H1 (cell line): ENCODE results near the gene PYGB. TPM values are rescaled to one million over a fixed set of nuclear protein-coding genes. Genes with fewer than 3 reads are reported as not detected.

Source experiments
- ASH2L ChIP-seq: fragments of 200-600, 300-600 bp; sonication (generic); IDR thresholded peaks from one replicate; pipeline ENCODE4 v1.7.1; 2017; ENCODE audit warnings: low read length
- BACH1 ChIP-seq: IDR thresholded peaks from 2 replicates; pipeline ENCODE4 v1.6.1; 2012; ENCODE audit warnings: low read length, improper control_type of control experiment
- CBX8 ChIP-seq: fragments of 300-800, 300-1000 bp; sonication (generic); IDR thresholded peaks from 2 replicates; pipeline ENCODE4 v1.7.1; 2016; ENCODE audit warnings: low read depth, low read length, borderline replicate concordance
- CEBPB ChIP-seq: IDR thresholded peaks from 2 replicates; pipeline ENCODE4 v1.6.1; 2012; ENCODE audit warnings: low read depth, low read length
- EZH2 ChIP-seq: fragments of 200-600 bp; sonication (generic); IDR thresholded peaks from 2 replicates; pipeline ENCODE4 v1.7.1; 2012; ENCODE audit warnings: low read depth, mild to moderate bottlenecking, moderate library complexity, low read length, inconsistent platforms; ENCODE audit not compliant: severe bottlenecking
- FOSL1 ChIP-seq: IDR thresholded peaks from 2 replicates; pipeline ENCODE4 v1.6.1; 2011; ENCODE audit warnings: mild to moderate bottlenecking, low read depth, low read length, moderate library complexity; ENCODE audit not compliant: insufficient read depth
- GABPA ChIP-seq: IDR thresholded peaks from 2 replicates; pipeline ENCODE4 v1.6.1; 2011; ENCODE audit warnings: mild to moderate bottlenecking, low read length, moderate library complexity, borderline replicate concordance; ENCODE audit not compliant: insufficient read depth
- KDM5A ChIP-seq: fragments of 200-600 bp; IDR thresholded peaks from 2 replicates; pipeline ENCODE4 v1.7.1; 2012; ENCODE audit warnings: mild to moderate bottlenecking, low read length, inconsistent platforms, mixed read lengths
- NANOG ChIP-seq: IDR thresholded peaks from 2 replicates; pipeline ENCODE4 v1.6.1; 2011; ENCODE audit warnings: low read length, low read depth, mild to moderate bottlenecking, inconsistent platforms; ENCODE audit not compliant: insufficient read depth, poor library complexity, severe bottlenecking
- POLR2A ChIP-seq, 2 experiments: IDR thresholded peaks; 1 replicate in 1 of 2; 2 replicates in 1 of 2; pipeline ENCODE4 v1.6.1; 2011; ENCODE audit warnings: low read depth in 2 of 2, low read length in 2 of 2, mild to moderate bottlenecking in 2 of 2; ENCODE audit errors: control extremely low read depth in 1 of 2
- RAD21 ChIP-seq, 2 experiments: IDR thresholded peaks in 1 of 2; conservative IDR thresholded peaks in 1 of 2; 2 replicates each; pipeline ENCODE4 v1.6.1; 2011; ENCODE audit warnings: low read depth in 2 of 2, low read length in 2 of 2, improper control_type of control experiment in 1 of 2, inconsistent platforms in 1 of 2, mild to moderate bottlenecking in 1 of 2, moderate library complexity in 1 of 2
- RNF2 ChIP-seq: fragments of 200-900, 300-1000 bp; sonication (generic); IDR thresholded peaks from 2 replicates; pipeline ENCODE4 v1.7.1; 2016; ENCODE audit warnings: borderline replicate concordance, low read depth, mild to moderate bottlenecking, antibody characterized with exemption, low read length; ENCODE audit not compliant: poor library complexity, severe bottlenecking; ENCODE audit errors: missing control alignments
- RXRA ChIP-seq: IDR thresholded peaks from 2 replicates; pipeline ENCODE4 v1.6.1; 2011; ENCODE audit warnings: low read depth, mild to moderate bottlenecking, low read length, moderate library complexity; ENCODE audit not compliant: insufficient read depth
- SAP30 ChIP-seq: fragments of 300-600 bp; sonication (generic); IDR thresholded peaks from 2 replicates; pipeline ENCODE4 v1.7.1; 2012; ENCODE audit warnings: low read length, moderate library complexity, mild to moderate bottlenecking, inconsistent platforms; ENCODE audit not compliant: insufficient read depth, insufficient replicate concordance
- SIN3A ChIP-seq, 2 experiments: IDR thresholded peaks in 1 of 2; conservative IDR thresholded peaks in 1 of 2; 2 replicates each; pipeline ENCODE4 v1.6.1; 2011 to 2012; ENCODE audit warnings: low read length in 2 of 2, improper control_type of control experiment in 1 of 2, low read depth in 1 of 2, mild to moderate bottlenecking in 1 of 2
- SIRT6 ChIP-seq: IDR thresholded peaks from one replicate; pipeline ENCODE4 v1.7.1; 2012; ENCODE audit warnings: low read length, inconsistent platforms
- SIX5 ChIP-seq: IDR thresholded peaks from 2 replicates; pipeline ENCODE4 v1.6.1; 2011; ENCODE audit warnings: mild to moderate bottlenecking, low read depth, low read length
- SP4 ChIP-seq: IDR thresholded peaks from 2 replicates; pipeline ENCODE4 v1.6.1; 2012; ENCODE audit warnings: low read length, inconsistent platforms
- SRF ChIP-seq: IDR thresholded peaks from 2 replicates; pipeline ENCODE4 v1.6.1; 2011; ENCODE audit warnings: mild to moderate bottlenecking, low read depth, low read length, moderate library complexity
- TEAD4 ChIP-seq: IDR thresholded peaks from 2 replicates; pipeline ENCODE4 v1.6.1; 2012; ENCODE audit warnings: low read depth, low read length, inconsistent platforms, mixed read lengths
- polyA plus RNA-seq, 7 experiments: library from polyadenylated mRNA; depleted of rRNA in 3 of 7; stranded (reverse) in 5 of 7; unstranded in 2 of 7; fragments of >200 nt in 5 of 7; fragments of 200-250 nt in 2 of 7; gene quantifications; 1 replicate in 5 of 7; 2 replicates in 1 of 7; 4 replicates in 1 of 7; pipeline versions ENCODE4 v1.2.1 to v1.2.3, GENCODE V29; 2011 to 2013; ENCODE audit warnings: missing spikeins in 2 of 7, mixed read lengths in 2 of 7
- total RNA-seq: library from RNA; stranded (reverse); fragmentation: NEBNext Ultra II Directional; extraction: Animal tissue kit (Norgen Biotek cat#: 25700); gene quantifications from 2 replicates; pipeline ENCODE4 v1.2.1, GENCODE V29; 2021
- TF ChIP-seq, protein P1 (sequence below): IDR thresholded peaks from 2 replicates; pipeline ENCODE4 v1.6.1; 2012; ENCODE audit warnings: inconsistent platforms
- TF ChIP-seq, protein P2 (sequence below): IDR thresholded peaks from 2 replicates; pipeline ENCODE4 v1.6.1; 2011; ENCODE audit warnings: low read depth, mild to moderate bottlenecking, low read length; ENCODE audit not compliant: insufficient read depth
- TF ChIP-seq, protein P3 (sequence below): IDR thresholded peaks from 2 replicates; pipeline ENCODE4 v1.6.1; 2012; ENCODE audit warnings: inconsistent platforms

Gene PYGB
- total and polyA plus RNA-seq, 2 of the 8 experiments (the other 6 are each of a cell fraction or from before 2014, with no cell fraction given) = 26.6 to 56.0 TPM

DNA sequence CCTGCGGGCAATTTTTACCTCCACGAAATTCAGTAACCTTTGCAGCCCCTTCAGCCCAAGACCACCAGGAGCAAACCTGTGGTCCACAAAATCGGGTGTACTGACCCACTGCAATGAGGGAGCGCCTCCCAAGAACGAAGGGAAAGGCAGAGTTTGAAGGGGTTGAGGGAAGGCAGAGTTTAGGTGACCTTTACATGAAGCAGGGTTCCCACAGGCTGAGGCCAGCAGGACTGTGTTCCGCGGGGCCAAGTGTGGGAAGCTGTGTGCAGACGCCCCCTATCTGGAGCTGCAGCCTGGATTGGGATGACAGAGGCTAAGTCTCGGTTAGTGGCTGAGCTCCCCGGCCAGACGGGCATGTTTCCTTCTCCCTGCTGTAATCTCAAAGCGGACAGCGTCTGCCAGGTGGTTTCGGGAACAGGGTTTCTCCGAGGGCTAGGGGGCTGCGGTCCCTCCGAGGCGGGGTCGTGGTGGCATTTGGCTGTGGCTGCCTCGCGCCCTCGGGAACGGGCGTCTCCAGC is 826 bp upstream of the PYGB start (continued):
- TF ChIP-seq, protein P1, sequence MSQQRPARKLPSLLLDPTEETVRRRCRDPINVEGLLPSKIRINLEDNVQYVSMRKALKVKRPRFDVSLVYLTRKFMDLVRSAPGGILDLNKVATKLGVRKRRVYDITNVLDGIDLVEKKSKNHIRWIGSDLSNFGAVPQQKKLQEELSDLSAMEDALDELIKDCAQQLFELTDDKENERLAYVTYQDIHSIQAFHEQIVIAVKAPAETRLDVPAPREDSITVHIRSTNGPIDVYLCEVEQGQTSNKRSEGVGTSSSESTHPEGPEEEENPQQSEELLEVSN = 0 out of 2 replicates have a peak, but pooled peaks have one; percentile 43
- no peak for TF ChIP-seq SIX5
- TF ChIP-seq EZH2 = peak; percentile 10
- no peak for TF ChIP-seq SRF
- TF ChIP-seq RAD21 (IDR thresholded peaks at IDR 0.05 in 1 of 2, conservative IDR thresholded peaks at IDR 0.05 in 1 of 2; ENCODE audit: low read depth in 2 of 2, low read length in 2 of 2) = peak; percentile 43; a peak in 3 of 4 replicates
- no peak for TF ChIP-seq RXRA
- TF ChIP-seq CEBPB = no peak
- no peak for TF ChIP-seq SIRT6
- TF ChIP-seq POLR2A (IDR thresholded peaks at IDR 0.05; ENCODE audit: control extremely low read depth in 1 of 2, low read depth in 2 of 2, low read length in 2 of 2) = no peak
- 0 out of 2 replicates have a peak, but pooled peaks have one; percentile 12 for TF ChIP-seq BACH1
- no peak for TF ChIP-seq CBX8
- no peak for TF ChIP-seq RNF2
- TF ChIP-seq ASH2L = no peak
- no peak for TF ChIP-seq SP4
- TF ChIP-seq, protein P2, sequence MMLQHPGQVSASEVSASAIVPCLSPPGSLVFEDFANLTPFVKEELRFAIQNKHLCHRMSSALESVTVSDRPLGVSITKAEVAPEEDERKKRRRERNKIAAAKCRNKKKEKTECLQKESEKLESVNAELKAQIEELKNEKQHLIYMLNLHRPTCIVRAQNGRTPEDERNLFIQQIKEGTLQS = no peak
- no peak for TF ChIP-seq KDM5A
- TF ChIP-seq TEAD4 = no peak
- no peak for TF ChIP-seq FOSL1
- TF ChIP-seq, protein P3, sequence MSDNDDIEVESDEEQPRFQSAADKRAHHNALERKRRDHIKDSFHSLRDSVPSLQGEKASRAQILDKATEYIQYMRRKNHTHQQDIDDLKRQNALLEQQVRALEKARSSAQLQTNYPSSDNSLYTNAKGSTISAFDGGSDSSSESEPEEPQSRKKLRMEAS = peak; percentile 30; the same call in 1 of the 2 replicates
- TF ChIP-seq SIN3A (conservative IDR thresholded peaks at IDR 0.05 in 1 of 2, IDR thresholded peaks at IDR 0.05 in 1 of 2; ENCODE audit: low read depth in 1 of 2, low read length in 2 of 2) = peak; percentile 21 to 64; a peak in 2 of 4 replicates
- TF ChIP-seq SAP30 = no peak
- no peak for TF ChIP-seq GABPA
- no peak for TF ChIP-seq NANOG
